Neural progenitor cell (in vitro differentiated cells): Measurements from ENCODE around the gene CNTRL. TPM values are rescaled to one million over a fixed set of nuclear protein-coding genes. Genes with fewer than 3 reads are reported as not detected.

ENCODE experiments used
- DNase-seq: peaks from one replicate; pipeline ENCODE4 v3.0.0-alpha.2; 2016; ENCODE audit warnings: low spot score
- H2AFZ ChIP-seq: fragments of 200-600 bp; sonication (generic); replicated peaks from 2 replicates; pipeline ENCODE4 v1.6.1; 2016; ENCODE audit warnings: antibody characterized with exemption
- H3F3A ChIP-seq: fragments of 200-600 bp; sonication (generic); 2 replicates; pipeline ENCODE4 v1.6.1; 2016; ENCODE audit warnings: antibody characterized with exemption, low read depth
- H3K27ac ChIP-seq: fragments of 200-600 bp; sonication (generic); 2 replicates; pipeline ENCODE4 v1.5.1; 2016; ENCODE audit warnings: mild to moderate bottlenecking
- H3K27me3 ChIP-seq: fragments of 200-600 bp; sonication (generic); 2 replicates; pipeline ENCODE4 v1.6.1; 2016; ENCODE audit warnings: mild to moderate bottlenecking, moderate library complexity
- H3K36me3 ChIP-seq: fragments of 200-600 bp; sonication (generic); 2 replicates; pipeline ENCODE4 v1.5.1; 2016
- H3K4me1 ChIP-seq: fragments of 200-600 bp; sonication (generic); 2 replicates; pipeline ENCODE4 v1.6.1; 2016; ENCODE audit warnings: mixed run types
- H3K4me2 ChIP-seq: fragments of 200-600 bp; sonication (generic); 2 replicates; pipeline ENCODE4 v1.6.1; 2016
- H3K4me3 ChIP-seq: fragments of 200-600 bp; sonication (generic); 2 replicates; pipeline ENCODE4 v1.5.1; 2016
- H3K79me2 ChIP-seq: fragments of 200-600 bp; sonication (generic); 2 replicates; pipeline ENCODE4 v1.6.1; 2016; ENCODE audit warnings: low read depth
- H3K9ac ChIP-seq: fragments of 200-600 bp; sonication (generic); 2 replicates; pipeline ENCODE4 v1.6.1; 2016
- H3K9me3 ChIP-seq: fragments of 200-600 bp; sonication (generic); 2 replicates; pipeline ENCODE4 v1.5.1; 2016; ENCODE audit warnings: low read depth
- H4K20me1 ChIP-seq: fragments of 200-600 bp; sonication (generic); 2 replicates; pipeline ENCODE4 v1.6.1; 2016; ENCODE audit warnings: low read depth
- H3K27ac Mint-ChIP-seq: 3 replicates; pipeline ENCODE4 v1.8.0; 2021; ENCODE audit warnings: mixed read lengths
- H3K27me3 Mint-ChIP-seq: 2 replicates; pipeline ENCODE4 v1.8.0; 2022; ENCODE audit warnings: low read depth, mild to moderate bottlenecking, inconsistent platforms, moderate library complexity, mixed read lengths; ENCODE audit not compliant: insufficient read depth
- H3K36me3 Mint-ChIP-seq: 3 replicates; pipeline ENCODE4 v1.8.0; 2021; ENCODE audit warnings: mixed read lengths
- H3K4me1 Mint-ChIP-seq: 3 replicates; pipeline ENCODE4 v1.8.0; 2021; ENCODE audit warnings: mixed read lengths
- H3K4me3 Mint-ChIP-seq: 3 replicates; pipeline ENCODE4 v1.8.0; 2021; ENCODE audit warnings: mild to moderate bottlenecking, moderate library complexity, mixed read lengths
- H3K9me3 Mint-ChIP-seq: 3 replicates; pipeline ENCODE4 v1.8.0; 2020; ENCODE audit warnings: mixed read lengths
- EZH2 ChIP-seq: fragments of 200-600 bp; sonication (generic); IDR thresholded peaks from 2 replicates; pipeline ENCODE4 v1.6.1; 2017; ENCODE audit warnings: antibody characterized with exemption, mild to moderate bottlenecking, moderate library complexity
- EZH2phosphoT487 ChIP-seq: fragments of 200-600 bp; sonication (generic); IDR thresholded peaks from 2 replicates; pipeline ENCODE4 v1.6.1; 2017; ENCODE audit warnings: antibody characterized with exemption
- total RNA-seq: library from RNA; depleted of rRNA; stranded (reverse); fragments of >200 nt; gene quantifications from 2 replicates; pipeline ENCODE4 v1.2.3, GENCODE V29; 2015; ENCODE audit warnings: low replicate concordance
- TF ChIP-seq, protein P1 (sequence below): fragments of 200-600 bp; sonication (generic); IDR thresholded peaks from 2 replicates; pipeline ENCODE4 v1.5.1; 2017; ENCODE audit warnings: antibody characterized with exemption, mild to moderate bottlenecking

The CNTRL gene
- total RNA-seq, 1 donor from 2014 or later = 45.4 TPM

DNA sequence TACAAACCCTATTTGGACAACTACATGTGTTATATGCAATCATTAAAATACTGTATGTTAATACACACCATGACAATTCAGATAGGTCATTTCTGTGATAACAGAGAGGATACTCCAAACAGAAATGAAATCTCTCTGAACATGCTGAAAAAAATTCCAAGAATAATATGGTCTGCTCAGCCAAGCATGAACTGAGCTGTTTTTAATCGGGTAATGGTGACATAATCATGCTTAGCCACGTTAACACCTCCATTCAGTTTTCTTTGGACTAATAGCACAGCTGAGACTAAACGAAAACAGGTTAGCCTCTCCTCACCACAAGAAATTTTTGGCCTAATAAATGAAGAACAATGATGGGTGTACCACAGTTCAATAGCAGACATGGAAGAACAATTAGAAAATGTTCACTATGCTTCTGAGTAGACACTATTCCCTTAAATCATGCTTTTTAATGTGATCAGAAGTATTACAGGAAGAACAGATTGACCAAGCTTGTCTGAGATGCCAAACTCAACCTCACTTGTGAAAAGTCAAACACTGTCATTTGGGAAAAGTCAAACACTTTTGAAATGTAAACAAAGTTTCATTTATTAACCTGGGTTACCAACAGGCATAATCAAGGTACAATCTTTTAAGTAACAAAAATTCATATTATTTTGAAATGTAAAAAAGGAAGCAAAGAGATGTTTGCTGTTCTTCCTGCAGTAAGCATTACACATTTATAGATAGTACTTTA is 107.5 kb downstream of the CNTRL start:
- Histone ChIP-seq H3K9ac (no peak overlapping the region), H3K4me3 (no peak overlapping the region), H3K79me2 (peaks cover 19% of the 10 kb centered on the region), H3K36me3 (peaks cover 6% of the 10 kb centered on the region), H3K27ac (no peak overlapping the region), H3K4me2 (no peak overlapping the region), H3K27me3 (no peaks in the 10 kb centered on the region), H3K9me3 (no peaks in the 10 kb centered on the region), H2AFZ (no peak overlapping the region), H3K4me1 (peaks cover 15% of the 10 kb centered on the region), H4K20me1 (peaks cover 32% of the 10 kb centered on the region), H3F3A (peaks cover 9% of the 10 kb centered on the region)
- Mint-ChIP-seq H3K9me3 (no peaks in the 10 kb centered on the region), H3K27me3 (no peaks in the 10 kb centered on the region), H3K4me3 (no peak overlapping the region), H3K4me1 (peaks cover 16% of the 10 kb centered on the region), H3K27ac (no peak overlapping the region), H3K36me3 (peaks cover 35% of the 10 kb centered on the region)
- TF ChIP-seq EZH2 (no peak), EZH2phosphoT487 (no peak)
- TF ChIP-seq, protein P1, sequence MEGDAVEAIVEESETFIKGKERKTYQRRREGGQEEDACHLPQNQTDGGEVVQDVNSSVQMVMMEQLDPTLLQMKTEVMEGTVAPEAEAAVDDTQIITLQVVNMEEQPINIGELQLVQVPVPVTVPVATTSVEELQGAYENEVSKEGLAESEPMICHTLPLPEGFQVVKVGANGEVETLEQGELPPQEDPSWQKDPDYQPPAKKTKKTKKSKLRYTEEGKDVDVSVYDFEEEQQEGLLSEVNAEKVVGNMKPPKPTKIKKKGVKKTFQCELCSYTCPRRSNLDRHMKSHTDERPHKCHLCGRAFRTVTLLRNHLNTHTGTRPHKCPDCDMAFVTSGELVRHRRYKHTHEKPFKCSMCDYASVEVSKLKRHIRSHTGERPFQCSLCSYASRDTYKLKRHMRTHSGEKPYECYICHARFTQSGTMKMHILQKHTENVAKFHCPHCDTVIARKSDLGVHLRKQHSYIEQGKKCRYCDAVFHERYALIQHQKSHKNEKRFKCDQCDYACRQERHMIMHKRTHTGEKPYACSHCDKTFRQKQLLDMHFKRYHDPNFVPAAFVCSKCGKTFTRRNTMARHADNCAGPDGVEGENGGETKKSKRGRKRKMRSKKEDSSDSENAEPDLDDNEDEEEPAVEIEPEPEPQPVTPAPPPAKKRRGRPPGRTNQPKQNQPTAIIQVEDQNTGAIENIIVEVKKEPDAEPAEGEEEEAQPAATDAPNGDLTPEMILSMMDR = no peak
- DNase-seq = no peak

DNA sequence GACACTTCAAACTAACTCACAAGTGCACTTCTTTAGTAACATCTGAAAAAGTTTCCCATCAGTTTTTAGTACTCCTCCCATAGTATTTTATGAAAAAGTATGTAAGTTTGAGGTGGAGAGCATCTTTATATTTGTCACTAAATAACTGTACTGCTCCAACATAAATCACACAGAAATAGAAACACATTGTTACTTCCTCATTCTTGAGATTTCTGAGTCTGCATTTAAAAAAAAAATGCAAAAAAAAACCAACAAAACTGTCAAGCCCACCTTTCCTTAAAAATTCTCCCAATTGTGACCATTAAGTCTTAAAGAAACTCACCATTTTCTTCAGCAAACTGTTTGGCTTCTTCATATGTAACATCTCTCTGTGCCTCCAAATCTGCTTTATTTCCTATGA is 108.2 kb downstream of the CNTRL start:
- Histone ChIP-seq H3K79me2 (peaks cover 25% of the 10 kb centered on the region), H3K36me3 (peaks cover 6% of the 10 kb centered on the region), H3K27me3 (no peaks in the 10 kb centered on the region), H3K9ac (no peak overlapping the region), H3K4me1 (peaks cover 15% of the 10 kb centered on the region), H3K27ac (no peak overlapping the region), H3F3A (peaks cover 9% of the 10 kb centered on the region), H3K4me3 (no peak overlapping the region), H3K9me3 (no peaks in the 10 kb centered on the region), H3K4me2 (no peak overlapping the region), H4K20me1 (peaks cover 38% of the 10 kb centered on the region), H2AFZ (no peak overlapping the region)
- Mint-ChIP-seq H3K4me3 (no peak overlapping the region), H3K27ac (no peak overlapping the region), H3K4me1 (peaks cover 16% of the 10 kb centered on the region), H3K36me3 (peaks cover 32% of the 10 kb centered on the region), H3K9me3 (no peaks in the 10 kb centered on the region), H3K27me3 (no peaks in the 10 kb centered on the region)
- no peak for DNase-seq
- TF ChIP-seq EZH2phosphoT487 = no peak
- TF ChIP-seq, protein P1 = no peak
- no peak for TF ChIP-seq EZH2

DNA sequence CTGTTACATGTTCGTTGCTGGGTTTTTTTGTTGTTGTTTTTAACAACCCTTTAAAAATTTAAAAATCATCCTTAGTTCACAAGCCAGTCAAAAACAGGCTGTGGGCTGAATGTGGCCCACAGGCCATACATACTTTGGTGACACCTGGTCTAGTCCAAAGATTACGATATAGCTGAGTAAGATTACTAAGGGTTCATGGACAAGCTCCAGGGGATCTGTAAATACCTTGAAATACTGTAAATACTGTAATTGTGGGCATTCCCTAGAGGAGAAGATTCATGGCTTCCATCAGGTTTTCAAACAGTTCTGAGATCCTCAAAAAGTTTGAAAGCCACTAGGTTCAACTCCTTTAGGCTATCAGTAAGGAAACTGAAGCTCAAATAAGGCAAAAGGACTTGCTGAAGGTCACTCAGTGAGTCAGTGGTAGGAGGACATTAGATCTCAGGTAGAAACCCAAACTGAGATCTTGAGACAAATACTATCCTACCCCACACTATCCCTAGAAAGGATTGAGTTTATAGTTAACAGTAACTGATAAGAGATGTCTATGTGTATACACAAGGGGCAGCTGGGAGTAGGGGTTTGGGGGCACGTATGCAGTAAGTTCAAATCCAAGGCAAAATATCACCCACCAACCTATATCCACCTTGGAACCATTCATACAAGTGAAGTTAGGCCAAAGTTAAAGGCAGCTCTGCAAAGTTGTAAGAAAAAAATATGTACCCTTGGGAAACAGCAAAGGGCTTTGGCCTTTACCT is 109.1 kb downstream of the CNTRL start:
- no peaks in the 10 kb centered on the region for H3K27me3 Mint-ChIP-seq
- Histone ChIP-seq H3K27ac (no peak overlapping the region), H4K20me1 (peaks cover 38% of the 10 kb centered on the region), H3K27me3 (no peaks in the 10 kb centered on the region), H3K4me3 (no peak overlapping the region), H2AFZ (no peak overlapping the region), H3K9me3 (no peaks in the 10 kb centered on the region), H3K4me2 (no peak overlapping the region), H3K4me1 (peaks cover 15% of the 10 kb centered on the region), H3F3A (peaks cover 9% of the 10 kb centered on the region), H3K9ac (no peak overlapping the region), H3K79me2 (peaks cover 25% of the 10 kb centered on the region), H3K36me3 (peaks cover 6% of the 10 kb centered on the region)
- H3K4me3 Mint-ChIP-seq = no peak overlapping the region
- TF ChIP-seq EZH2 = no peak
- TF ChIP-seq, protein P1 = no peak
- no peak for TF ChIP-seq EZH2phosphoT487
- peaks cover 16% of the 10 kb centered on the region for H3K4me1 Mint-ChIP-seq
- H3K27ac Mint-ChIP-seq = no peak overlapping the region
- peaks cover 32% of the 10 kb centered on the region for H3K36me3 Mint-ChIP-seq
- H3K9me3 Mint-ChIP-seq = no peaks in the 10 kb centered on the region
- DNase-seq = no peak
